ENCODE data around the gene DNAJC27. TPM values are rescaled to one million over a fixed set of nuclear protein-coding genes. Genes with fewer than 3 reads are reported as not detected.

DNAJC27 gene
- total RNA-seq, 4 donors from 2014 or later: 7.1 to 14.2 (median 8.6) TPM

GRCh38 chr2:24955921-24956320, 15.8 kb downstream of the DNAJC27 start:
- no peaks in the 10 kb centered on the region for H3K27me3 ChIP-seq
- H3K9me3 ChIP-seq: peaks cover 0 to 10% (median 0%) of the 10 kb centered on the region in 3 donors
- no peak overlapping the region for H3K27ac ChIP-seq
- H3K4me1 ChIP-seq: no peaks in the 10 kb centered on the region
- peaks cover 8 to 100% of the 10 kb centered on the region in 2 donors for H3K36me3 ChIP-seq
- no peak overlapping the region for H3K4me3 ChIP-seq
- no peak for ATAC-seq
- TF ChIP-seq CTCF (IDR thresholded peaks at IDR 0.05) (no peak), EP300 (IDR thresholded peaks at IDR 0.05) (no peak), POLR2A (IDR thresholded peaks at IDR 0.05) (no peak), POLR2AphosphoS5 (IDR thresholded peaks at IDR 0.05) (no peak)

GRCh38 chr2:24955232-24955631, 16.5 kb downstream of the DNAJC27 start:
- TF ChIP-seq POLR2A (IDR thresholded peaks at IDR 0.05) (no peak), CTCF (IDR thresholded peaks at IDR 0.05) (no peak), EP300 (IDR thresholded peaks at IDR 0.05) (no peak), POLR2AphosphoS5 (IDR thresholded peaks at IDR 0.05) (no peak)
- Histone ChIP-seq H3K27ac (no peak overlapping the region), H3K4me3 (no peak overlapping the region), H3K36me3 (peaks cover 8 to 100% of the 10 kb centered on the region in 2 donors), H3K9me3 (peaks cover 0 to 10% (median 0%) of the 10 kb centered on the region in 3 donors), H3K4me1 (no peaks in the 10 kb centered on the region), H3K27me3 (no peaks in the 10 kb centered on the region)
- no peak for ATAC-seq

- no peak for ATAC-seq
- peaks cover 0 to 6% (median 0%) of the 10 kb centered on the region in 3 donors for H3K9me3 ChIP-seq
- no peak overlapping the region for H3K27ac ChIP-seq
- no peaks in the 10 kb centered on the region for H3K27me3 ChIP-seq
- 80 to 93% methylated on average over 6 to 7 of the region's 7 CpGs for WGBS, 2 donors (ENCODE audit: low coverage in 1 of 2)
- no peaks in the 10 kb centered on the region for H3K4me1 ChIP-seq
- no peak overlapping the region for H3K4me3 ChIP-seq
- peaks cover 0 to 99% of the 10 kb centered on the region in 2 donors for H3K36me3 ChIP-seq
- TF ChIP-seq POLR2A (IDR thresholded peaks at IDR 0.05) (no peak), EP300 (IDR thresholded peaks at IDR 0.05) (no peak), CTCF (IDR thresholded peaks at IDR 0.05) (no peak), POLR2AphosphoS5 (IDR thresholded peaks at IDR 0.05) (no peak)
Measured at GRCh38 chr2:24950102-24950501, 21.7 kb downstream of the DNAJC27 start.

- Histone ChIP-seq H3K27me3 (no peaks in the 10 kb centered on the region), H3K4me1 (no peaks in the 10 kb centered on the region), H3K27ac (no peak overlapping the region), H3K9me3 (no peaks in the 10 kb centered on the region), H3K36me3 (peaks cover 0 to 83% of the 10 kb centered on the region in 2 donors), H3K4me3 (no peak overlapping the region)
- no peak for TF ChIP-seq CTCF (IDR thresholded peaks at IDR 0.05)
- TF ChIP-seq EP300 (IDR thresholded peaks at IDR 0.05): no peak
- WGBS, 2 donors (ENCODE audit: low coverage in 1 of 2): 85 to 100% methylated on average over 1 to 6 of the region's 6 CpGs
- no peak for ATAC-seq
Measured at GRCh38 chr2:24948506-24948905, 23.2 kb downstream of the DNAJC27 start.

- 83% methylated on average over 3 of the region's 3 CpGs; no CpG with 5 or more reads in 1 of the 2 donors for WGBS, 2 donors (ENCODE audit: low coverage in 1 of 2)
Measured at GRCh38 chr2:24947561-24948157, 24.1 kb downstream of the DNAJC27 start.

More at GRCh38 chr2:24947561-24948157, 24.1 kb downstream of the DNAJC27 start:
- TF ChIP-seq EP300 (IDR thresholded peaks at IDR 0.05): no peak
- no peak for TF ChIP-seq POLR2AphosphoS5 (IDR thresholded peaks at IDR 0.05)
- no peak for TF ChIP-seq POLR2A (IDR thresholded peaks at IDR 0.05)
- no peak for TF ChIP-seq CTCF (IDR thresholded peaks at IDR 0.05)
- no peaks in the 10 kb centered on the region for H3K4me1 ChIP-seq
- H3K27ac ChIP-seq: no peak overlapping the region
- peaks cover 0 to 75% of the 10 kb centered on the region in 2 donors for H3K36me3 ChIP-seq
- no peak for ATAC-seq
- H3K4me3 ChIP-seq: no peak overlapping the region
- no peaks in the 10 kb centered on the region for H3K9me3 ChIP-seq
- no peaks in the 10 kb centered on the region for H3K27me3 ChIP-seq

All from gastroesophageal sphincter (tissue), 4 donors.